EL (cell line): ENCODE data around the gene CDH6.

Experiments used
- DNase-seq: peaks from one replicate; pipeline ENCODE4 v3.0.0-alpha.2; 2016

The CDH6 gene

DNA sequence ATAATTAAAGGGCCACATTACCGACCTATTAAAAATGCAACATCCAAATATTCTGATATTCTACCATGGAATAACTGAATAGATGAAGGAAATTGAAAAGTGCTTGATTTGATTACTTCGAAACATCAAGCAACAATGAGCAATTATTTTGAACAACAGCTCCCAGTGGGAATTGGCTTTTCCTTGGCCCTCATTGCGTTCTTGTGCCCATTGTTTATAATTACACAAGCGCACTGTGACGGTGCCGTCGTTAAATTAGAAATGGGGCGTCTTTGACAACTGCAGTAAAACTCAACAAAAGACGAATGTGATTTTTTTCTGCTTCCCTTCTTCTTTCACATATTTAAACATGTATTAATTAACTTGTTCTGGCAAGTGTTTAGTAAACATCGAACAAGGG, 61.6 kb downstream of the CDH6 start:
- no peak for DNase-seq

GRCh38 chr5:31268256-31268655, 74.8 kb downstream of the CDH6 start:
- DNase-seq = no peak

DNA sequence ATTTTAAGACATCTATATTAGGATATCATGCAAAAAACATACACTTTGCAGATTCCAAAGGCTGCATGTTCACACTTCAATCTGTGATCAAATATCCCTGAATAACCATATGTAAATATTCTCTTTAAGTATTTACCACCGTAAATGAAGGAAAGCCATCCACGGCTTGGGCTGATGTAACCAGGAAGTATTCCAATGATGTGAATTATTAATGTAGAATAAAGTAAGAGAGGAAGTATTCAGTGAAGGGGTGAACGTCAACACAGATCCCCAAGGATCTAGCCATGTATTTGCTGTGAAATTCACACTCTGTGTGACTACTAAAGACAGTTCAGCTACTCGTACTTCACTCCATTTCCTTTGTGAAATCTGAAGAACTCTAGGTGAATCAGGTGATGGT, 75.2 kb downstream of the CDH6 start:
- DNase-seq = no peak

DNA sequence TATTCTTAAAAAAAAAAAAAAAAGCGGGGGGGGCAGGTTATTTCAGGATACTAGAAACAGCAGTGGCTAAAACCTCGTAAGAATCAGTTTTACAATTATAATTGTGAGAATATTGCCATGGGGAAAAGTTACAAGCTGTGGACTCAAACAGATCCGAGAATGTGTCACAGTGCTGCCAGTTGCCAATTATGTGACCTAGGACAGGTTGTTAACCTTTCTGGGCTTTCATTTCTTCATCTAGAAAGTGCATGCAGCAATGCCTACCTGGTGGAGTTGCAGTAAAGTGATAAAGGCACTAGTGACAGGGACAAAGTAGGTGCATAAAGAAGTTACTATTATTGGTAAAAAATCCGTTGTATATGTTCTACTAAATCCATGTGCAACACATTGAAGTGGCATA, 75.8 kb downstream of the CDH6 start:
- DNase-seq = no peak

DNA sequence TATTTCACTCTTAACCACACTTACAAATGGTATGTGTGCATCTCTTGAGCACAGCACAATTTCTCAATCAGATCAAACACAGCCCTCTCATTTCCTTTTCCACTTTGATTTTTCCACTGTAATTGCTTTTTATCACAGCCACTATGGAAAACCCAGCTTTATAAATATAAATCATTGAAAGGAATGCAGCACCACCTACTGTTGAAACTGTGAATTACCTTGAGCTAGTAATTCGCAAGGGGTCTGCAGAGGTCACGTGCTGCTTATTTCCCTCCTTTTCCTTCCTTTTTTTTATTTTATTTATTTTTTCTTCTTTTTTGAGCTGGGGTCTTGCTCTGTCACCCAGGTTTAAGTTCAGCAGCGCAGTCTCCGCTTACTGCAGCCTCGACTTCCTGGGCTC, 76.9 kb downstream of the CDH6 start:
- peak; percentile 21 for DNase-seq

- DNase-seq = no peak
Measured at GRCh38 chr5:31271567-31271966, 78.1 kb downstream of the CDH6 start.

GRCh38 chr5:31273161-31273560, 79.7 kb downstream of the CDH6 start:
- no peak for DNase-seq

GRCh38 chr5:31273631-31274378, 80.3 kb downstream of the CDH6 start:
- DNase-seq = no peak

- DNase-seq = no peak
Measured at GRCh38 chr5:31280210-31280609, 86.7 kb downstream of the CDH6 start.

- no peak for DNase-seq
Measured at GRCh38 chr5:31283326-31283725, 89.8 kb downstream of the CDH6 start.

GRCh38 chr5:31285025-31285424, 91.5 kb downstream of the CDH6 start:
- no peak for DNase-seq

DNA sequence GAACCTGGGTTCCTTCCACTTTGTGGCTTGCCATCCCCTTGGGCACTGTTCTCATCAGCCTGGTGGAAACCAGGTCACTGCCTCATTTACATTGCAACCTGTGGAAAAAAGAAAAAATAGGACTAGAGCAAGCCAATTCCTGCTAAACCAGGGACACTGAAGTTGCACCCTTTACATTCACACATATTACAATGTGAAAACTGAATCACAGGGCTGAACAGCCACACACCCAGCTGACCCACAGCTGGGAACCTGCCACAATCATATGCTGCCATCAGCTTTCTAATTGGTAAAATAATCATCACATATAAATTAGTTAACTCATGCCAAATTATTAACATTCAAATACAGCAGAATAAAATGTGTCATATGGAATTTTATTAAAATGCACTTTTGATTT, 94.5 kb downstream of the CDH6 start:
- DNase-seq = no peak

- DNase-seq = no peak
Measured at GRCh38 chr5:31289429-31289828, 95.9 kb downstream of the CDH6 start.

DNA sequence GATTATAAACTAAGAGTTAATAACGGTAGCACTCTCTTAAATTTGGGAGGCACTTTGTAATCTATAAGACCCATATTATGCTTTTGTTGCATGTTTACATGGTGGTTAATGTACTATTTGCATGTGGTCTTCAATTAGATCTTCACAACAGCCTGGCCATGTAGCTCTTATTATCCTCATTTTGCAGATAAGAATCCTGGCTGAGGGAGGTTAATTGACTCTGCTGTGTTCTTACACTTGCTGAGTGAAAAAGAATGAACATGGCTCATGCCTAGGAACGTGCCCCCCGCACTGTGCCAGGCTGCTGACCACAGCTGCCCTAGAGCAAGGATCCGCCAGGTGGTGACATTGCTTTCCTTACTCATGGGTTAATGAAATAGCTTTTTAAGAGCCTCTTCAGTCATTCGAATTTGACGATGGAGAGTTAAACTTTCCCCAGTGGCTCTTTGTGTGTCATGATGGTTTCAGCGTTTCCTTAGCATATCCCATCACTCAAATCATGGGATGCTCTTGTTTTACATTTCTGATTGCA, 97.9 kb downstream of the CDH6 start:
- peak; percentile 40 for DNase-seq

DNA sequence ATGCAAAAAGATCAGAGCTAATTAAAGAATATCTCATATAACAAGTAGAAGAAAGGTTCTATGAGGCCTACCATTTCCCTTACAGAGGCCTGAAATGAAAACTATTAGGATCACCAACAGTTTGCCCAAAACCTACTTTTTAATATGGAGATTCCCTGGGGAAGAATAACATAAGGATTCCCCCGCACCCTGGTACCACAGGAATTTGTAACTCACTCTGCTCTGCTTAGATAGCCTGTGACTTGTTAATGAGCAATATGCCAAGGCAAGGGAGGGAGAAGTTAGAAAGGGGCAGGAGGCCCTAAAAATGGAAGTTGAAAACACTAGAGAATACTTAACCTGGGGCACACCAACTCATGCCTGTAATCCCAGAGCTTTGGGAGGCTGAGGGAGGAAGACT, 107.0 kb downstream of the CDH6 start:
- DNase-seq = peak; percentile 43

- DNase-seq = no peak
Measured at GRCh38 chr5:31301833-31302232, 108.3 kb downstream of the CDH6 start.

DNA sequence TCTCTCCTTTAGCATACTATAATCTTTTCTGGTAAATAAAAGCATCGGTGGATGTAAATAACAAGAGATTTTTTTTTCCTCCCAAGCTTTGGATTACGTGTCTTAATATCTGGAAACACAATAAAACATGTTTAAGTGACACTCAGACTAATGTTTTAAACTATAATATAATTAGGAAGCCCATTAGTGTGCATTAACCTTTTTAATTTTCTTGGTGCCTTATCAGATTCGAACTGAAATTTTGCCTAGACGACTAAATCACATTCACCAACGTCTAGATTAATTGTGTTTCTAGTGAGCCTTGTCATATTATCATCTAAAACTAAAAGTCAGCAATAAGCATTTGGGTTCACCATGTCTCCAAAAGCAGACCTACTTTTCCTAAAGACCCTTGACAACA, 110.2 kb downstream of the CDH6 start:
- DNase-seq = no peak

- no peak for DNase-seq
Measured at GRCh38 chr5:31317665-31318064, 124.2 kb downstream of the CDH6 start.

DNA sequence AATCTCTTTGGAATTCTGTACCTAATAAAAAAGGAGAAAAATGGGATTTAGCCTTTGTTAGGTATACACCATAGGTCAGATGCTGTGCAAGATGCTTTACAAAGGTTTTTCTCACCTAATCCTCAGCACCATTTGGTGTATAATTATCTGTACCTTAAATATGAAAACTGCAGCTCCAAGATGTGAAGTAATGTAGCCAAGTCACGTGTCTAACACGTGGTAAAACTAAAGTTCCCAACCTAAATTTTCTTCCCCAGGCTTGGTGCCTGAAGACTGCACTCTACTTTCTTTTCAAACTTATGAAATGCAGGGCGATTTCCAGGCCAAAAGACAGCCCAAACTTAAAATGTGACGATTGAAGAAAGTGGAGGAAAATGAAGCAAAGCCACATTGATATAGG, 125.8 kb downstream of the CDH6 start:
- no peak for DNase-seq

- no peak for DNase-seq
Measured at GRCh38 chr5:31322946-31323345, 129.5 kb downstream of the CDH6 start.

- DNase-seq = no peak
Measured at GRCh38 chr5:31324842-31325241, 131.4 kb downstream of the CDH6 start.

DNA sequence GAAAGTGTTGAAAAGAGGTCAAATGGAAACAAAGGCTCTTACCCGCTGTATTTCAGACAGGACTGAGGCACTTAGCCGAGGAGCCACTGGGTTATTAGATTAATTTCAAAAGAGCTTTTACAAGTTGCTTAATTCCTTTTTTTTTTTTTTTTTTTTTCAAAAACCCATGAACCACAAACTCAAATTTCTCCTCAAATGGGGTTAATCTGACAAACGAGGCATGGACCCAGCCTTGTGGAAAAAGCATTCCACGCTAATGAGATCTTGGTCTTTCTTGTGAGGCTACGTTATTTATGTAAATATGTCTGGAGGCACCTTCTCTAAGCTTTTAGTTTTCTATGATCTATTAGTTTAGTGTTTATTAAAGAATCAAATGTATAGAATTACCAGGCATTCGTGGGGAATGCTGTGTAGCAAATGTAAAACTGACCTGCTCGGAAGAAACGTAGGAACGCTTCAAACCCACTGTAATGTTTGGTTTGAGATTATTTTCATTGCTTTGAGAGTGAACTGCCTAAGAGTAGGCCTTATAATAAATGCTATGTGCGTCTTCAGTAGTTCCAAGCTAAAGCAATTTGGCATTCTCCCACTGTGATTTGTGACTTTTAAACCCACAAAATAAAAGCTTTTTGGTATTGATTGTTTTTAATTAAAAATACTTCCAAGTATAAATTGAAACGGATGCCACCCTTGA, 134.7 kb downstream of the CDH6 start:
- DNase-seq = no peak

DNA sequence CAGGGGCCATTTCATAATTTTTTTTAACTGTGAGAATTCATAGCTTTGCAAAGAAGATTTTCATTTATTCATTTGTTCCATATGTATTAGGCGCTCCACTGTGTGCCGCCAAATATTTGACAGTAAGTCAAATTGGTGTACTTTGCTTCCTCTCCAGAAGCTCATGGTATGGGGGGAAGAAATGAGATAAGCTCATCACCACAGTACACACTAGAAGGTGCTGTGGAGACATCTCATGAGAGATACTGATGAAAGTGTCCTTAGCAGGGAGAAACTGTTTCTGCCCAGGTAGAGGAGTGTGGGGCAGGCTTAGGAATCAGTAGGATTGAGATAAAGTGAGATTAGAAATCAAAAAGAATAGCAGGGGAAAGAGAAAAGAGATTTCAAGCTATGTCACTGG, 136.2 kb downstream of the CDH6 start:
- peak; percentile 9 for DNase-seq

DNA sequence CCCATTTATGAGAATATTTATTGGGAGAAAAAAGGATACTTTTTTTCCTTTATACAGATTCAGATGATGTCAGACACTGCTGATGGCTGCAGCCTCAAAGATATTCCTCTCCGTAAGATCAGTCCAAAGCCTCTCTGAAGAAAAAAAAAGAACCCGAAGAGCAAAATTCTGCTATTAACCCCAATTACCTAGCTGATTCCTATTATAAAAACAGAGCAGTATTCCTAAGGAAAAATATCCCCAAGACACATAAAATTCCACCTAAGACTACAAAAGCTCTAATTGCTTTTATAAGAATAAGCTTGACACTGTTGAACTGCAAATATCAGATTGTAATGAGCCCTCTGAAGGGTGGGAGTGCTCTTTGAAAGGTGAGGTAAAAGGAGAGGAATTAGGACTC, 138.7 kb downstream of the CDH6 start:
- no peak for DNase-seq

- DNase-seq = no peak
Measured at GRCh38 chr5:31333475-31333874, 140.0 kb downstream of the CDH6 start.
